T-helper 2 cell (primary cell): Measurements from ENCODE around the gene BTG3.

ENCODE experiments used
- DNase-seq, 5 experiments: peaks; one replicate each; pipeline versions ENCODE4 v3.0.0 to v3.0.0-alpha.2; 2012 to 2022
- total RNA-seq, 2 donors: gene quantifications; one replicate each; lab custom pipeline; 2026; lab: John Stamatoyannopoulos, UW

The BTG3 gene, protein sequence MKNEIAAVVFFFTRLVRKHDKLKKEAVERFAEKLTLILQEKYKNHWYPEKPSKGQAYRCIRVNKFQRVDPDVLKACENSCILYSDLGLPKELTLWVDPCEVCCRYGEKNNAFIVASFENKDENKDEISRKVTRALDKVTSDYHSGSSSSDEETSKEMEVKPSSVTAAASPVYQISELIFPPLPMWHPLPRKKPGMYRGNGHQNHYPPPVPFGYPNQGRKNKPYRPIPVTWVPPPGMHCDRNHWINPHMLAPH
- total RNA-seq, result 72.6 to 77.2 reads per million in 2 donors

DNA sequence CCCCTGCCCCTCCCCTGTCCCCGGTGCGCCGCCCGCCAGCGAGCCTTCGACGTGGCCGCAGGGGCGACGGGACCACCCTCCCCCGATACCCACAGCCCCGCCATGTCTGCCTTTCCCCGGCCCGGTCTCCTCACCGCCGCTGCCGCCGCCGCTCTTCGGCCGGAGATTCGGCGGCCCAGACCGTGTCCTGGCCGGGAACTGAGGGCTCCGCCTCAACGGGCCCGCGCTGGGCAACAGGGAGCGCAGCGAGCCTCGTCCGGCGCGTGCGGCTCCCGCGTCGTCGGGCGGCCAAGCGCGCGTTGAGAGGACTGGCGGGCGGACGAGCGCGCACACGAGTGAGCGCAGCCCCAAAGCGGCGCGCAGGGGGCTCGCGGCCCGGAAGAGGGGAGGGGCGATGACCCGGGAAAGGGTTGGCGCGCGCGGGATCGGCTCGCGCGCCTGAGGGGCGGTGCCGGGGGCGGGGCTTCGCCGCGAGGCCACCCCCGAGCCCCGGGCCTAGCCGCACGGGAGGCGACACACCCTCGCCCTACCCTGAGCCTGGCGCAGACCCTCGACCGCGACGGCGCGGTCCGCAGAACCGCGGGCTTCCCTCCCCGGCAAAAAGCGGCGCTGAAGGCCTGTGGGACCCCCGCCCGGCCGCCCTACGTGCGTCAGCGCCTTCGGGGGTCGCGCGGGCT, at the start of gene BTG3:
Gene BTG3 (minus strand): TSS at position 337 of the 677 bp plus-strand sequence. CDS start 3,757 bp downstream, outside the sequence.
- DNase-seq, result peak; percentile 60 to 93 (median 73)

DNA sequence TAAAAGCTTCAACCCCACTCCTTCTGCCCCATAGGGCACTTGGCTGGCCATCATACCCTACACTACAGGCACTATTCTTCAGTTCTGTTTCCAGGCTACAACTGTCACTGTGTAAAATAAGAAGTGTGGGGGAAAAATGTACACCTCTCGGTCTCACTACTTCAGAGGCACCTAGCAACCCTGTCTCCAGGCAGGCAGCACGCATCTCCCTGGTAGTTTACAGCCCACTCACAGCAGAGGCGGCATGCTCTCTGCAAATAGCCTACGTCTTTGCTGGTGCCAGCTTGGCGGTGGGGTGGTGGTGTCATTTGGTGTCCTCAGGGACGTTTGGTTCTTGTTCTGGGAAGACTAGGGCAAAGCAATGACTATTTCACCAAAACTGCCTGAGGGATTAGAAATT, 48.2 kb upstream of the BTG3 start:
- no peak for DNase-seq

DNA sequence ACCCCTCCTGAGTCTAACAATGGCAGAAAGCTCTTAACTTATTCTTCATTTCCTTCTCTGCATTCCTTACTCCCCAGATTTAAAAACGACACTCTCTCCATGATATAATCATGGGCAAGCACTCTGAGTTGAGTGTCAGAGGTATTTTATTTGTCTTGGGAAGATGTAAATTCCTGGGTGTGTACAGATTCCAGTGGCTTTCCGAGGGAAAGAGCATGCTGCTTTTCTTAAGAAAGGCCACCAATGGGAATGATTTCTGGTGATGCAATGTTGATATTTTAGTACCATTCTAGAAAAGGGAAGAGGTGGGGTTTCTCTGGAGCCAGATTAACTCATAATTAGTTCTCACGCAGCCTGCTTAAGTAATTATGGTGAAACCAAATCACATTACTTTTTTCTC, 47.8 kb upstream of the BTG3 start:
- DNase-seq, result no peak

DNA sequence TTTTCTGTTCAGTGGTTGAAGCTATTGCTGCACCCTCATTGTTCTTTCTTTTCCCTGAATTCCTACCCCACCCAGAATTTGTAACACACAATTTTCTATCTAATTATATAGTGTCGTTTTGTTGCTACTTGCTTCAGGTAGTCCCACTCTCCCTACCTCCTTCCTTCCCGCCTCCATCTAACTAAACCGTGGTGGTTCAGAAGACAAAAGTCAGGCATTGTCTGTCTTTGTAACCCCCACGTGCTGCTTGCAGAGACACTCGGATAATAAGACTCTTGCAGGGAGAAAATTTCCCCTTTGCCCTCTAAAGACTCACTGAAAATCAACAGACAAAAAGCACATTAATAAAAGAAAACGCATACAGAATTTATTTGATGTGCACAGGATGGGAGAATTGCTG, 46.2 kb upstream of the BTG3 start:
- DNase-seq, result no peak

DNA sequence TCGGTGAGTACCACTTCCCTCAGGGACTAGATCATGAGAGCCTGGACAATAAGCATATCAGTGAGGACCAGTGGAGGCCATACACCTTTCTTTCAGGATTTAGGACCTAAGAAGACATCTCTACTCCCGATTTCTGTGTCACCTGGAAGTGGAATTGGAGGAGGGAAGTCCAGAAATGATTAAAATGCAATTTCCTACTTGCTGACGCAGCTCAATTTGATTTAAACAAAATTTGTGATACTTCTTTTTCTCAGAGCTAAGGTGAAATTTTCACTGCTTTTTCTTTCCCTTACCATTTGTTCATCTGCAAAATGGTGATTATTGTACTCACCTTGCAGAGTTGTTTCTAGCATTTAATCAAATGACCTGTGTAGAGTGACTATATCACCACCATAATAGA, 38.8 kb upstream of the BTG3 start:
- DNase-seq, result no peak

DNA sequence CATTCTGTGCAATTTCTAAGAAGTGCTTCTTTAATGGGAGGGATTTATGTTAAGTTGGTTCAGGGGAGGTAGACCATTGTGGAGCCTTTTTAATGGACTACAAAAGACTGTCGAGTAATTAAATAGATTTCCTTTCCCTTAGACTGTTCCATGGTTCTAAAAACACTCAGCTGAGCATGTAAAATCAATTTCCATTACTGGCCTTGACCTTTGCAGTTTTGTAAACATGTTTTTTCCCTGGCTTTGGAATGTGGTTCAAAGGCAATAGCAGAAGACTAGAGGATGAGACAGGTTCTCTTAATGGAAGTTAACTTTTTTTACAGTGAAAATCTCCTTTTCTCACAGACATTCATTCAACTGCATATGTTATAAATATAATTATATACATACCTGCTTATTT, 37.6 kb upstream of the BTG3 start:
- no peak for DNase-seq

DNA sequence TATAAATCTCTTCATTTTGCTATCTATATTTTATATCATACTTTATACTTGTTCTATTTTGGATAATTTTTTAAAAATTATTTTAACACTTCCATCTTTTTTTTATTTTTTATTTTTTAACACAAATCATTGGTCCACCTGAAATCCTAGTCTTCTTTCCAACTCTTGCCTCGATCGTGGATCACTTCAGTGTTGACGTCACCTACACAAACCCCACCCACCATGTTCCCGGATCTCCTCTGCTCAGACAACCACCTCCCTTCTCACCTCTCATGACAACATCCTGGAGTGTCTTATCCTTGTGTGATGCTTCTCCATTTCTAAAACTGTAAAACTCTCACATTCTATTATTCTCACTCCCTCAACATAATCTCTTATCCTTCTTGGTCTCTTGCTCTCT, 34.1 kb upstream of the BTG3 start:
- DNase-seq, result no peak

DNA sequence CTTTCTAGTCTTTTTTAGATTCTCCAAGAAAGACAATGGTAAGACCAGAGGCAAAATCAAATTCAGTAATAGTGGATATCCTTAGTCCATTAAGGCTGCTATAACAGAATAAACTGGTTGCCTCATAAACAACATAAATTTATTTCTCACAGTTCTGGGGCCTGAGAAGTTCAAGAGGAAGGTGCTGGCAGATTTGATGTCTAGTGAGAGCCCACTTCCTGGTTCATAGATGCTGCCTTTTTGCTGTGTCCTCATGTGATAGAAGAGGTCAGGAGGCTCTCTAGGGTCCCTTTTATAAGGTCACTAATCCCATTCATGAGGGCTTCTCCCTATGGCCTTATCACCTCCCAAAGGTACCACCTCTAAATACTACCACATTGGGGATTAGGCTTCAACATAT, 31.5 kb upstream of the BTG3 start:
- peak in 1 of 5 experiments; percentile 5 for DNase-seq

DNA sequence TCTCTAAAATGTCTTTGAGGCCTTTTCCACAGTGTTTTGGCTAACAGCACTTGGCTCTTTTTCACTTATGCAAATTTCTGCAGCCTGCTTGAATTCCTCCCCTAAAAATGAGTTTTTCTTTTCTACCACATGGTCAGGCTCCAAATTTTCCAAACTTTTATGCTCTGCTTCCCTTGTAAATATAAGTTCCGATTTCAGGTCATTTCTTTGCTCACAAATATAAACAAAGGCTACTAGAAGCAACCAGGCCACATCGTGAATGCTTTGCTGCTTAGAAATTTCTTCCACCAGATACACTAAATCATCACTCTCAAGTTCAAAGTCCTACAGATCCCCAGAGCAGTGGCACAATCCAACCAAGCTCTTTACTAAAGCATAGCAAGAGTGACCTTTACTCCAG, 28.1 kb upstream of the BTG3 start:
- DNase-seq, result no peak

DNA sequence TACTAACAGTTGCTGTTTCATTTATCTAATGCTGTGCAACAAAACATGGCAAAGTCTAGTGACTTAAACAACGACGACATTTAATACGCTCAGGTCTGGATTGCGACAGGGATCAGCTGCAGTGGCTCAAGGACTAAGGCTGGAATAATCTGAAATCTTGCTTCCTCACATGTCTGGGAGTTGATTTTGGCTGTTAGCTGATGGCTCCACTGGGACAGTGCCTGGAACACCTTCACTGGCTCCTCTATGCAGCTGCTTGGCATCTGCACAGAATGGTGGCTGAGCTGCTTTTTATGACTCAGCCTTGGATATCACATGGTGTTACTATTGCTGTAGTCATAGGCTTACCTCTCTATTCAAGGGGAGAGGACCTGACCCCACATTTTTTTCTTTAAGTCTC, 24.0 kb upstream of the BTG3 start:
- DNase-seq, result no peak

DNA sequence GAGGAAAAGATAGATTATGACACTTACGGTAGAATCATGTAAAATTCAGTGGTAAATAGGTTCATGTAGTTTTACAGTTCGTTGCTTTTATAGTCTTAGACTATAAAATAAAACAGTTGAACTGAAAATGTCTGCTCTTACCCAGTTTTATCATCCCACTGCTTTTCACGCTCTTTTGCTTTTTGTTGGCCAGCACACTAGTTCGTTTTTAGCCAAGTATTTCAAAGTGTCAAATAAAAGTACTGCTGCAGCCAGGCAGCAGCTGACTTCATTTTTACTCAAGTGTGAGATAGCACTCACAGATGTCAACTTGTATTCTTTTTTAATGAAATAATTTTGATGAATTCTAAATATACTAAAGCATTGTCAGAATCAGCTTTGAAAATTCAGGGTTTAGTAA, 18.5 kb upstream of the BTG3 start:
- DNase-seq, result no peak

DNA sequence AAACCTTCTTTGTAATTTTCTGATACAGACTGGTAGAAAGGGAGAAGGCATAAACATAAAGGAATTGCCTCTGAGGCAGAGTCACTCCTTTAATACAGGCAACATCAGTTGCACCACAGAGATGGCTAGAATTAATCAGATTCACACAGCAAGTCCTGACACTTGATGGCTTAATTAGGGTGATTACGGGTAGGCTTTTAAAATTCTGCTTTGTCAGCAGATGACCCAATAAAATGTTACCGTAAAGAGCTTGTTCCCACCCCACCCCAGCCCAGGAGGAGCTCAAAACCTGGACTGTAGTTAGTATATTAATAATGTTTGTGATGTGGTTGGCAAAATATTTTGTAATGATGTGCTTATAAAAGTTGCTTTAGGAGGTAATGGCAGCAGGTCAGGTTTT, 9.3 kb upstream of the BTG3 start:
- no peak for DNase-seq

DNA sequence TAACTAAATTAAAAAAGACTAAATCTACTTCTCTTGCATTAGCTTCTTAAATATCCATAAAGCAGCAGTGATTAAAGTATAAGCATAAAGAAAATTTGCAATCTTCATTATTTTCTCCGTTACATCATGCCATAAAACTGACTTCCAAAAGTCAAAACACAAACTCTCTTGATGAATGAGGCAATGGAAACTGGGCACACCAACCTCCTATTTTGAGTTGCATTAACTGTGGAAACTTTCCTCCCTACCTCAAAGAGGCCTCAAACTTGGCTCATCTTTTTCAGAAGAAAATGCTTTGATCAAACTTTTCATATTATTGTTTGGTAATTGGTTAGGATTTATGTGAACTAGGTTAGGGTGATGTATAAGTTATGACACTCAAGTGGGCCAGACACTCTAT, 4.1 kb upstream of the BTG3 start:
- no peak for DNase-seq

DNA sequence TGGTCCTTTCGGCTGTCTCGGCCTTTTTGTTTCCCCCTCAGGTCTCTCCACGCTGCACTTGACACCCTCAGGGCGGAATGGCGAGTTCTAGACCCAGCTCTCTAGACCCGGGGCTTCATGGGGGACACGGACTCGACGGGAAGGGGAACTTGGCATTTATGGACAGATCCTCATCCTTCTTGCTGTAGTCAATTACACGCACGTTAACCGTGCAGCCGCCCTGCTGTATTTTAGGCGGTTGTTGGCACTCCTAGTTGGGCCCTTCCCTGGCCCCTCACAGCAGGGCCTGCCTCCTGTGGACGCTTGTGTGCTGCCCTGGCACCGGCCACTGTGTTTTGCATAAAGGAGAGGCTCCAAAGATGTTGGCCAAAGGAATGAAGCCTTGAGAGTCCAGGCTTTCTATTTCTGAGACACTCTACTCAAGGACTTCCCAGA, 558 bp upstream of the BTG3 start:
- peak in 1 of 5 experiments; percentile 15 for DNase-seq

DNA sequence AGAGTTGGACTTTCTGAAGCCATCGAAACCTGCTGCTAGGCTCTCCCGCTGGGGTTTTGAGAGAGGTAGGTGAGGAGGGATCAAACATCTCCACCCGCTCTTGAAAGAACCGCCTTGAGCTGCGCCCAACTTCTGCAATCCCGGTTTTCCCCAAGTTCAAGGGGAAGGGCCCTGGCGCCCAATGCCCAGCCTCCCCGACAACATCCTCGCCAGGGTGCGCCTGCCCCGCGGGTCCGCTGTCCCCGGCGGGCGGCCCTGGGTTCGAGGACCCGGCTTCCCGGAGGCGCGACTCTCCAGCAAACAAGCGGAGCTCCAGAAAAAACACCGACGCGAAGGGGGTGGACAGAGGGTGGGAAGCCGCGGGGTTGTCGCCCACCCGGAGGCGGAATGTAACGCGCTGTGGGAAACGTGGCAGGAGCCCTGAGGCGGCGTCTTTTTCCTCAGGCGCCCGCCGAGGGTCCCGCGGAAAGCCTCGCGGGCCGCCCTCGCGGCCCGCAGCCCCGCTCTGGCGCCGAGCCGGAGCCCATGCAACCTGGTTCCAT, 607 bp downstream of the BTG3 start:
- DNase-seq, result peak in 3 of 5 experiments; percentile 18 to 34 (median 20)

DNA sequence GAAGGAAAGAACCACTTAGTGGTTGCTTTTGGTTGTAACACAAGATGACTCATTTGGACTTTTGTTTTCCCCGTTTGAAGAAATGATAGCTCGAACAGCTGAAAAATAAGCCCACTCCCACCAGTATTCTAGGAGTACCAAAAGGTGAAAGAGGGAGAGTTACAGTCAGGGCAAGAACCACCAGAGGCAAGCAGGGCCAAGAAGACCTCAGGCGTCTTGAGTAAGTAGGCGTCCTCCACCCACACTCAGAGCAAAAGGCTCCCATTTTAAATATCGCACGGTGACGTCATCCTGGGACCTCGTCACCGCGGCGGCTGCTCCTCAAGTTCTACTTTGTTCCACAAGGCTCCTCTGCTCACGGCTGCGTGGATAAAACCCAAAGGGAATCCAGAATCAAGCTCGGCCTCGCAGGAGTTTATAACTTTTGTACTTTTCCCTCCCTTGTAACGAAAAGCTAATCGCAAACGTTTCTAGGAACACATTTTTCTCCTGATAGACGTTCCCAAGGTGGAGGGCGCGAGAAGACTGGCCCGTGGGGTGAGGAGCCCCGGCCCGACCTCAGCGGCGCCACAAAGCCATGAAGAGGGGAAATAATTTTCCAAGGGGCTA, 1.2 kb downstream of the BTG3 start:
- DNase-seq, result peak; percentile 49 to 90 (median 72)

DNA sequence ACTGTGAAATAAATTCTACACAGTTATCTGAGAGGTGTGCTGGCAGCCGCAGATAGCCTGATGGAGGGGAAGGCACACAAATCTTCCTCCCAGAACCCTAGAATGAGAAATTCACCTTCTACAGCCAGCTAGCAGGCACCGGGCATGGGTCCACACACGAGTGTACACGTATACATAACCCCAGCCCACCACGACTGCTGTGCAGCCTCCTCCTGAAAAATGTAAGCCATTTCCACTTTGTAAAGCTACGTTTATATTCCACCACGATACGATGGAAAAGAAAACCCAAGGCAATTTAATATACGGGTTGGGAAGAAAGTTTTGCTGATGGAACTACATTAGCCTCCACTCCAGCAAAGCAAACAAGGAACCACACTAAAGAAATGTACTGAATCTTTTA, 1.8 kb downstream of the BTG3 start:
- DNase-seq, result no peak

DNA sequence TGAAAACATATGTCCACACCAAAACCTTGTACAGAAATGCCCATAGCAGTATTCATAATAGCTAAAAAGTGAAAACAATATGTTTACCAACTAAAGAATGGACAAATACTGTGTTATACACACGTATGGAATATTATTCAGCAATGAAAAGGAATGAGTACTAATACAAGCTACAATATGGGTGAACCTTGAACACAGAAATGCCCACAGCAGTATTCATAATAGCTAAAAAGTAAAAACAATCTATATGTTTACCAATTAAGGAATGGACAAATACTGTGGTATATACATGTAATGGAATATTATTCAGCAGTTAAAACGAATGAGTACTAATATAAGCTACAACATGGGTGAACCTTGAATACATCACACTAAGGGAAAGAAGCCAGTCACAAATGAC, 3.0 kb downstream of the BTG3 start:
- no peak for DNase-seq

DNA sequence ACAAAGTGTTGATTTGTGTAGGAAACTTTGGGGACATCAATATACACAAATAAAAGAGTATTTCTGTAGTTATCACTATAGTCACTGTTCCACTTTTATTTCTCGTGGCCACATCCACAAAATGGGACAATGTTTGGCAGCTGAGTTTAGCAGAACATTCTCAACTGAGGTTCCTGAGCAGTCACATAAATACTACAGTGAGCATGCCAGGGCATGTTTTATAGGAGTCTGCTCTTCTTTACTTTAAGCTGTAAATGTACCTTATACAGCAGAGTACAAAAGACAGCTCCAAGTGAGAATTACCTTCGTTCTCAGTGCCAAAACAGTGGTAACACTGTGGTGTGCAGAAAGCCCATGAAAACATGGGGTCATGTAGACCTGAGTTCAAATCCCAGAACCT, 5.0 kb downstream of the BTG3 start:
- no peak for DNase-seq

DNA sequence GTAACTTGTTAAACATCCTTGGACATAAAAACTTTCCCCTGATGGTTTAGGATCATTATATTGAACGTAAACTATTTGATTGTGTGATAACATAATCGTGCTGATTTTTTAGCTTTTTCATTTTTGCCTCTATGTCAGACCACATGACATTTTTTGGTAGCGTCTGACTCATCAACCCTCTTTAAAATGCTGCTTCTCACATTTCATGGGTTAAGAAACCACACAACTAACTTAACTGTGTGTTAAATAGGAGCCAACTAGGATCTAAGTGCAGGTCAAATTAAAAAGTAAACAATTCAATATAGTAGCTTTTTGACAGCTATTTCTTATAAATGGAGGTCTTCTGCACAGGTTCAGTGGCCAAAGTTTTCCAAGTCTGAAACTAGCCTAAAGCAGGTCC, 9.8 kb downstream of the BTG3 start:
- peak in 1 of 5 experiments; percentile 60 for DNase-seq

DNA sequence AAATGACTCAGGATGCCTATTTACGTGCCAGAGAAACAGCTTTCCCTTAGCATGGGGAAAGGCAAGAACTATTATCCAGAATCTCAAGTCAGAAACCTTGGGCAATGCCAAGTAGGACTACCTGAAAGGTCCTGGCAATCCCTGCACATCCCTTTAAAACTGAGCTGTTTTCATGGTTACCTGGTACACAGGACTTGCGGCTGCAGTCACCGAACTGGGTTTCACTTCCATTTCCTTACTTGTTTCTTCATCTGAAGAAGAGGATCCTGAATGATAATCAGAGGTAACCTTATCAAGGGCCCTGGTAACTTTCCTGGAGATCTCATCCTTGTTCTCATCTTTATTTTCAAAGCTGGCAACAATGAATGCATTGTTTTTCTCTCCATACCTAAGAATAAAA, 14.3 kb downstream of the BTG3 start:
- peak in 1 of 5 experiments; percentile 28 for DNase-seq

DNA sequence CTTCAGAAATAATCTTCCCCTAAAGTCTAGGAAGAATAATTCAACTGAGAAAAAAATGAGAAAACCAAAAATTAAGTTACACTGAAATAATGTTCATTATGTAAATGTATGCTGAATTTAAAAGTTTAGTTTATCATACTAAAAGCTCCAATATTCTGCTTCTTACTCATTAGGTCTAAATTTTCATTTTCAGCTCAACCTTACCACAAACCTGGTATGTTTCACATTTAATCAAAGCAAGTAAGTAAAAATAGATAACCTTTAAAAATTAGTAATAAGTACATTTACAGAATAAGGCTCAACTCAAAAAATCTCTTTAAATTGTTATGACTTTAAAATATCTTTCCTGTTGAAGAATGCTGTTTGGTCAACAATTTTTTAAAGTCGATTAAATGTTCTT, 15.0 kb downstream of the BTG3 start:
- DNase-seq, result peak in 1 of 5 experiments; percentile 17

DNA sequence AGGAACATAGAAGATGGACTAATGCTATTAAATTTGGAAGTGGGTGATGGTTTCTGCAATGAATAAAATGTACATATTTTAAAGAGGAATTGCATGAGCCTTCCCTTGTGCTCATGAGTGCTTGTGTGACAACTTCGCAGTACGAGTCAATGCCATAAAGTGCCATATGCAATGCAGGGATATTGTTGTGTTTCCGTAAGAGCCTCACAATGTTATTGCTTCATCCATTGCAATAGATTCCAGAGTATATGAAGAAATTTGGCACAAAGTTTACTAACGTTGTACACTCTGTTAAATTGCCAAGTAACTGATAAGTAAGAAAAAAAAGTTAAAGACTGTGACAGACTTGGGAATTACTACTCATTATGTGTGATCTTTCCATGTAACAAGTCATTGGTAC, 22.3 kb downstream of the BTG3 start:
- no peak for DNase-seq
